NCI-H2029 (cell line): ENCODE data around the gene OLR1.
"Not testable (repeated sequence)": the region's sequence is repeated elsewhere in the genome, so short reads cannot be mapped to it uniquely, and the experiment has no call there.

Experiments used
- DNase-seq: peaks from one replicate; lab custom pipeline; 2025; lab: John Stamatoyannopoulos, UW

Gene OLR1

GRCh38 chr12:10190558-10191388, 18.8 kb upstream of the OLR1 start:
- DNase-seq, result peak; percentile 48

DNA sequence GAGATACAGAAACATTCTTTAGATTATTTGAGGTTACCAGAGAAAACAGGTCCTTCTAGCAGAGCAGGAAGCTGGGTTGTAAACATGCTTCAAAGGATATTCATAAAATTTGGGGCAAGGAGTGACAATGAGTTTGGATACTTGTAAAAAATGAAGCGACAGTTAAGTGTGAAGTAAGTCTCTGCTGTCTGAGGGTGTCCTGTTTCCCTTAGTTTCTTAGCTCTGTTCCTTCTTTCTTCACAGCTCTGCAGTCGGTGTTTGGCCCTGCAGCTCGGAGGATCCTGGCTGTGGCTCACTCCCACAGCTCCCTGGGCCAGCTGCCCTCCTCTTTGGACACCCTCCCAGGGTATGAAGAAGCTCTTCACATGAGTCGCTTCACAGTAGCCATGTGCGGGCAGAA, 17.7 kb upstream of the OLR1 start:
- no peak for DNase-seq

- not testable (repeated sequence) for DNase-seq
Observed at GRCh38 chr12:10186958-10187357, 15.0 kb upstream of the OLR1 start.

GRCh38 chr12:10186299-10186698, 14.4 kb upstream of the OLR1 start:
- no peak for DNase-seq

- no peak for DNase-seq
Observed at GRCh38 chr12:10184261-10184843, 12.4 kb upstream of the OLR1 start.

DNA sequence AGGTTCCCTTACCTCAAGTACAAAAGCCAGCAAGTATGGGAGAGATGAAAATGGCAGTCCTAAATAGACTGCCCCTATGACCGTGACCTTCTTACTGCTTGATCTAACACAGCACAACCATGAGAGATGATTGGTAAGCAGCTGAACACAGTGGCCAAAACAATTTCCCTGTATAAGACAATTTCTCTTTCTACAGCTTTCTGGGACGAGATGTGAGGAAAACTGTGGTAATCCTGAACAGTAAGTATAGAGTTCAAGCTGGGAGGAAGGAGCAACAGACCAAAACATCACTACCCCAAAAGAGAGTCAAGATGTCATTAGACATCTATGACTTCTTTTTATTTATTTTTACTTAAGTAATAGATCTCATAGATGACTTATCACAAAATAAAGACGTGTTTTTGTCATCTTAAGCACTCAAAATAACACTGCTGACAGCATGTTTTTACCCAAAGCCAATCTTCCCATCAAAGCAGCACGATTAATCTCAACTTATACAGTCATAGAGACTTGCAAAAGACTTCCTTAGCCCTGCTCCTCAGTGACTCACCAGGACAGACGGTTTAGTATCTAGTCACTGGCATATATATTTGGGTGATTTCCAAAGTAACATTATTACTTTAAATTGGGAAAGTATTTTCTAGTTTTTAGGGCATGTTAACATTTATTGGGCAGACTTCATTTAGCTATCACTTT, 10.6 kb upstream of the OLR1 start:
- no peak for DNase-seq

GRCh38 chr12:10179776-10180181, 7.8 kb upstream of the OLR1 start:
- DNase-seq, result no peak

DNA sequence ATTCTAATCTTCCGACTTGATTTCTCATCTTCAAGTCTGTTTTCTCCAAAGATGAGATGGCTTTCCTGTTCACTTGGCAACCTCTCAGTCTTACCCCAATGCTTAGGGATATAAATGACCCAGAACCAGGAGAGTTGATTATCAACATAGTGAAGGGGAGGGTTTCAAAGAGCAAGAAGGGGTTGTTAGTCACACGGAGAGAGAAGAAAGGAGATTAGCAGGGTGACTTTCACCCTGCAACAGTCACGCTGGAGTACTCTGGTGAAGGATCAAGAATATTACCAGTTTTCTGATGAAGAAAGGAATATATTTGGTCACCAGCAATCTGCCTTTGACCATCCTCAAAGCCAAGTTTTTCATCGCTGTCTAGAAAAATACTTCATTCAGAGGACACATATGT, 6.9 kb upstream of the OLR1 start, which contains the start of gene TMEM52B:
TSS of gene TMEM52B (plus strand) at position 212 of the 400 bp plus-strand sequence. CDS start 543 bp downstream, outside the sequence.
- DNase-seq, result no peak

DNA sequence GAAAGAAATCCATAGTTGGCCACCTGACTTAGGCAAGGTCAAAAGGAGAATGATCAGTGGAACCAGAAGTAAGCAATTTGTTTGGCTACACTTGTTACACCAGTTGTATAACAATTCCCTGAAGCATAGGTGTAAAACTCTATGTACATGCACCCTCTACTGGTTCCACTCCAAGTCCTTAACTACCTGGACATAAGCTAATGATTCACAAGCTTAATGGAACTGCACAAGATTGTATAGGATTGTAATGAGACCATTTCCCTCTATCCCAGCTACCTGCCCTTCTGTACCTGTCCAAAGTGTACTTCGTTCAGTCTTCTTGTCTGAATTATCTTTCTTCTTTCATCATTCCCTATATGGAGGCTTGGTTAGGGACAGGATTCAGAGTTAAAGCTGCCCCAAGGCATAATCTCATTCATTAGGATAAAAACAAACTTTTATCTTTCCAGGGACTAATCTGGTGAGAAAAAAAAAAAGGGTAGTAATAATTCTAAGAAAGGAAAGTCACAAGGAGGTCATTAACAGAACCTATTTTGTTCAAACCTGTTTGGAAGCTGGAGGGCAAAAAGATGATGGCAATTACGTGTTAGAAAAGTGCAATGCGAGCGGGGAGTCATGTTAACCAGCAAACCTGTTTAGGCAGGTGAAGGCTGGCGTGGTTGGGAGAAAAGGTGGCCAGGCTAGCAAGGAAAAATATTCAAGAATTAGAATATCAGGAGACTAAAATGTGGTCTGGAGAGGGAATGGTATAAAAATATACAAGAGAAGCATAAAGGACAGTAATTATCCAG, 4.1 kb upstream of the OLR1 start:
- DNase-seq, result no peak

GRCh38 chr12:10174986-10175614, 3.2 kb upstream of the OLR1 start:
- DNase-seq, result no peak

GRCh38 chr12:10170216-10170615, 1.7 kb downstream of the OLR1 start:
- DNase-seq, result no peak

- no peak for DNase-seq
Observed at GRCh38 chr12:10169104-10169503, 2.8 kb downstream of the OLR1 start.

DNA sequence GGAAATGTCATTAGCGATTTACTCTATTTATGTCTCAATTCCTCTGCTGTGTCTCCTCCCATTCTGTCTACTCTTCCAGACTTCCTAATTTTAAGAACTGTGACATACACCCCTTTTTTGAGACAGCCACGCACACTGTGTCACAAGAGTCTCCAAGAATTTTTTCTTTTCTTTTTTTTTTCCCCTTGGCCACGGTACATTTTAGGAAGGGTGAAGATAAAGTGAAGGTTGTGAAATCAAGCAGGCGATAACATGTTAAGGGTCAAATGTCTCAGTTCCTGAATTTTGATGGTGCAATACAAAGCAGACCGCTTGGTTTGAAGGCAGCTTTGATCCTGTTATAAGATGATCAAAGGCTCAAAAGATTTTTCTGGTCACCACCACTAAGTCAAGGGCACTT, 4.3 kb downstream of the OLR1 start:
- no peak for DNase-seq

- DNase-seq, result no peak
Observed at GRCh38 chr12:10165421-10165820, 6.5 kb downstream of the OLR1 start.

GRCh38 chr12:10163084-10163483, 8.8 kb downstream of the OLR1 start:
- DNase-seq, result no peak

GRCh38 chr12:10160617-10161385, 11.1 kb downstream of the OLR1 start:
- no peak for DNase-seq

GRCh38 chr12:10159280-10159679, 12.7 kb downstream of the OLR1 start:
- DNase-seq, result no peak

- DNase-seq, result no peak
Observed at GRCh38 chr12:10158406-10158805, 13.5 kb downstream of the OLR1 start.

- no peak for DNase-seq
Observed at GRCh38 chr12:10155966-10156365, 16.0 kb downstream of the OLR1 start.

DNA sequence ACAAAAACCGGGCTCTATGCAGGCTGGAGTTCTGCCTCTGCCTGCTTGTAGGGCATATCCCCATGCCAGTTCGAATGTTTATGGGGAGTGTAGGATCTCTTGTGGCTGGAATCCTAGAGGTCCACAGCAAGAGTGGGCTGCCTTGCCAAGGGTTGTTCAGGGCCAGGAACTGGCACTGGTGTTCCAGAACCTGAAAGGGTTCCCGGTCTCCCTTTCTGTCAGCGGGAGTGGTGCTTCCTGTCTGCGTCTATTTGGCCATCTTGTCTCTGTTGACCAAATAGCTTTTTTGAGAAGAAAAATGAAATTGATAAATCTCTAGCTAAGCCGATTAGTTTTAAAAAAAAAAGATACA, 17.8 kb downstream of the OLR1 start:
- no peak for DNase-seq
